Panc1 (cell line): Measurements from ENCODE around the gene COL4A1. TPM values are rescaled to one million over a fixed set of nuclear protein-coding genes. Genes with fewer than 3 reads are reported as not detected.

ENCODE experiments used
- ATAC-seq: fragments of 200-7000 bp; cut with Tn5 transposase; 2 replicates; pipeline ENCODE4 v1.9.1; 2020; ENCODE audit warnings: mild to moderate bottlenecking, moderate library complexity
- BruUV-seq: library from RNA; stranded (reverse); fragments of 400-500 nt; replicated peaks from 2 replicates; lab custom pipeline; 2021; lab: Mats Ljungman, UMichigan
- CTCF ChIA-PET: fragments of 300-600 bp; sonication (Branson Sonifier 250); formaldehyde crosslinking; loops from one replicate; lab custom pipeline; 2022; ENCODE audit warnings: antibody characterized with exemption; lab: Charles Lee
- POLR2A ChIA-PET: fragments of 300-600 bp; sonication (Branson Sonifier 250); formaldehyde crosslinking; loops from one replicate; lab custom pipeline; 2022; ENCODE audit warnings: antibody characterized with exemption; lab: Charles Lee
- DNase-seq: peaks from one replicate; pipeline ENCODE4 v3.0.0-alpha.2; 2010; ENCODE audit warnings: low read depth, low spot score
- H3K27ac ChIP-seq: 2 replicates; pipeline ENCODE4 v1.5.1; 2011; ENCODE audit warnings: mild to moderate bottlenecking, low read length, inconsistent platforms
- H3K27me3 ChIP-seq: fragments of 200-500 bp; sonication (Bioruptor generic); 2 replicates; pipeline ENCODE4 v1.6.0; 2014; ENCODE audit warnings: low read length, inconsistent platforms; ENCODE audit not compliant: control insufficient read depth, insufficient read depth
- H3K36me3 ChIP-seq: fragments of 200-500 bp; sonication (Bioruptor generic); 2 replicates; pipeline ENCODE4 v1.5.1; 2014; ENCODE audit warnings: inconsistent platforms, mild to moderate bottlenecking, low read length, moderate library complexity; ENCODE audit not compliant: control insufficient read depth, insufficient read depth
- H3K4me1 ChIP-seq: 2 replicates; pipeline ENCODE4 v1.5.1; 2011; ENCODE audit warnings: inconsistent platforms, mild to moderate bottlenecking, low read length, moderate library complexity; ENCODE audit not compliant: control insufficient read depth, insufficient read depth
- H3K4me3 ChIP-seq, 2 experiments: 2 replicates each; pipeline ENCODE4 v1.5.1; 2011 to 2012; ENCODE audit warnings: low read depth in 2 of 2, low read length in 2 of 2, mild to moderate bottlenecking in 2 of 2, inconsistent platforms in 1 of 2, moderate library complexity in 1 of 2
- H3K9me3 ChIP-seq: fragments of 200-500 bp; sonication (Bioruptor generic); 2 replicates; pipeline ENCODE4 v1.5.1; 2014; ENCODE audit warnings: low read depth, mild to moderate bottlenecking, inconsistent platforms, low read length, moderate library complexity; ENCODE audit not compliant: control insufficient read depth, insufficient read depth
- CTCF ChIP-seq: fragments of 450-650 bp; IDR thresholded peaks from 2 replicates; pipeline ENCODE4 v1.5.1; 2017; ENCODE audit warnings: mild to moderate bottlenecking
- POLR2AphosphoS5 ChIP-seq: IDR thresholded peaks from 2 replicates; pipeline ENCODE4 v1.6.1; 2012; ENCODE audit warnings: mild to moderate bottlenecking, low read depth, low read length, moderate library complexity
- REST ChIP-seq, 2 experiments: IDR thresholded peaks; 2 replicates each; pipeline ENCODE4 v1.6.1; 2011 to 2012; ENCODE audit warnings: low read depth in 2 of 2, control low read depth in 1 of 2, low read length in 1 of 2, mild to moderate bottlenecking in 1 of 2, moderate library complexity in 1 of 2; ENCODE audit not compliant: insufficient read depth in 1 of 2
- SIN3A ChIP-seq: IDR thresholded peaks from 2 replicates; pipeline ENCODE4 v1.6.1; 2012; ENCODE audit warnings: low read depth, mild to moderate bottlenecking, low read length, moderate library complexity, borderline replicate concordance; ENCODE audit not compliant: insufficient read depth
- TCF7L2 ChIP-seq: IDR thresholded peaks from 2 replicates; pipeline ENCODE4 v1.6.1; 2011; ENCODE audit warnings: mild to moderate bottlenecking, low read depth, low read length, inconsistent platforms
- in situ Hi-C: cut with HindIII; loops from 2 replicates; pipeline ENCODE4 v1.10.0; 2016; ENCODE audit warnings: low sequenced_read_pairs, low pct_unique_long_range_greater_than_20kb
- intact Hi-C: fragments of 100-400 bp; cut with micrococcal nuclease; formaldehyde crosslinking; loops from one replicate; pipeline ENCODE4 v1.10.0; 2022; ENCODE audit not compliant: unreplicated experiment
- total RNA-seq: library from RNA; stranded (reverse); gene quantifications from one replicate; pipeline ENCODE4 v1.2.1, GENCODE V29; 2021; ENCODE audit not compliant: unreplicated experiment

Gene COL4A1
- total RNA-seq, 1 experiment from 2014 or later: 1.1 TPM

- TF ChIP-seq CTCF: no peak
- TF ChIP-seq TCF7L2: no peak
- no peak for TF ChIP-seq REST (IDR thresholded peaks at IDR 0.05; ENCODE audit: insufficient read depth in 1 of 2, low read depth in 2 of 2, low read length in 1 of 2)
- no peak for TF ChIP-seq SIN3A
- TF ChIP-seq POLR2AphosphoS5: no peak
- Histone ChIP-seq H3K36me3 (no peaks in the 10 kb centered on the region), H3K27me3 (no peaks in the 10 kb centered on the region), H3K4me1 (no peaks in the 10 kb centered on the region), H3K27ac (no peak overlapping the region), H3K9me3 (no peaks in the 10 kb centered on the region), H3K4me3 (no peak overlapping the region)
- intact Hi-C loops (no loop called here), in situ Hi-C loops (no loop called here)
- ChIA-PET CTCF (no interaction called here), POLR2A (interaction anchor here (0.7 kb wide), 1 partner anchor 33 kb away, joined by 5 read pairs; no protein-coding TSS in a partner anchor)
- no peak for DNase-seq
- BruUV-seq: no TSS peak
- no peak for ATAC-seq
Observed at GRCh38 chr13:110216006-110216397, 91.0 kb downstream of the COL4A1 start.

GRCh38 chr13:110215606-110216005, 91.4 kb downstream of the COL4A1 start:
- Histone ChIP-seq H3K27ac (no peak overlapping the region), H3K4me3 (no peak overlapping the region), H3K9me3 (no peaks in the 10 kb centered on the region), H3K27me3 (no peaks in the 10 kb centered on the region), H3K36me3 (no peaks in the 10 kb centered on the region), H3K4me1 (no peaks in the 10 kb centered on the region)
- BruUV-seq: no TSS peak
- intact Hi-C loops: no loop called here
- TF ChIP-seq CTCF: no peak
- no peak for TF ChIP-seq REST (IDR thresholded peaks at IDR 0.05; ENCODE audit: insufficient read depth in 1 of 2, low read depth in 2 of 2, low read length in 1 of 2)
- no peak for TF ChIP-seq POLR2AphosphoS5
- no peak for TF ChIP-seq TCF7L2
- TF ChIP-seq SIN3A: no peak
- ATAC-seq (no peak), DNase-seq (no peak)
- ChIA-PET POLR2A (interaction anchor here (0.7 kb wide), 1 partner anchor 32 kb away, joined by 5 read pairs; no protein-coding TSS in a partner anchor), CTCF (no interaction called here)
- in situ Hi-C loops: no loop called here
